ENCODE data around the gene YDJC.
A peak's percentile ranks its signal among the peaks of the same experiment; 100 is the strongest.
"Not testable (repeated sequence)": the region's sequence is repeated elsewhere in the genome, so short reads cannot be mapped to it uniquely, and the experiment has no call there.

YDJC gene

GRCh38 chr22:21585389-21585788 is 44.4 kb downstream of the YDJC start:
- TF ChIP-seq PKNOX1 (IDR thresholded peaks at IDR 0.05) = no peak
- no peak for TF ChIP-seq ELF4 (IDR thresholded peaks at IDR 0.05)
- no peak for TF ChIP-seq FOXA1 (IDR thresholded peaks at IDR 0.05)
- TF ChIP-seq ARNT (IDR thresholded peaks at IDR 0.05) = no peak
- TF ChIP-seq TARDBP (IDR thresholded peaks at IDR 0.05) = no peak
- TF ChIP-seq SP1 (IDR thresholded peaks at IDR 0.05) = no peak
- TF ChIP-seq LEF1 (IDR thresholded peaks at IDR 0.05; ENCODE audit: borderline replicate concordance) = no peak
- TF ChIP-seq L3MBTL2 (conservative IDR thresholded peaks at IDR 0.05) = no peak
- no peak for TF ChIP-seq SUZ12 (IDR thresholded peaks at IDR 0.05)
- no peak for TF ChIP-seq CTBP1 (IDR thresholded peaks at IDR 0.05; ENCODE audit: borderline replicate concordance)
- no peak for TF ChIP-seq FOXK2 (IDR thresholded peaks at IDR 0.05)
- TF ChIP-seq NFRKB (IDR thresholded peaks at IDR 0.05) = no peak
- TF ChIP-seq FOXM1 (IDR thresholded peaks at IDR 0.05; ENCODE audit: borderline replicate concordance) = no peak
- TF ChIP-seq BHLHE40 (IDR thresholded peaks at IDR 0.05; ENCODE audit: borderline replicate concordance) = no peak
- no peak for TF ChIP-seq ZNF384 (IDR thresholded peaks at IDR 0.05)
- no peak for TF ChIP-seq HDGF (IDR thresholded peaks at IDR 0.05; ENCODE audit: borderline replicate concordance)
- POLR2A ChIA-PET = no interaction called here
- no peak for DNase-seq (ENCODE audit: extremely low spot score)
- CTCF ChIA-PET = interaction anchor here (2.1 kb wide), 1 partner anchor 44 kb away, joined by 7 read pairs; the partner anchor contains the start of gene YDJC

GRCh38 chr22:21582801-21583740 is 46.8 kb downstream of the YDJC start:
- TF ChIP-seq TARDBP (IDR thresholded peaks at IDR 0.05) = no peak
- no peak for TF ChIP-seq L3MBTL2 (conservative IDR thresholded peaks at IDR 0.05)
- TF ChIP-seq FOXM1 (IDR thresholded peaks at IDR 0.05; ENCODE audit: borderline replicate concordance) = no peak
- no peak for TF ChIP-seq ARNT (IDR thresholded peaks at IDR 0.05)
- POLR2A ChIA-PET = no interaction called here
- DNase-seq (ENCODE audit: extremely low spot score) = no peak
- CTCF ChIA-PET = interaction anchor here (0.6 to 1.0 kb wide), 2 partner anchors 46 to 63 kb away, joined by 3 read pairs; no protein-coding TSS in a partner anchor

- DNase-seq (ENCODE audit: extremely low spot score); POLR2A ChIA-PET; CTCF ChIA-PET: not testable (repeated sequence)
Measured at GRCh38 chr22:21581009-21581713, 48.7 kb downstream of the YDJC start.

- POLR2A ChIA-PET; DNase-seq (ENCODE audit: extremely low spot score); CTCF ChIA-PET: not testable (repeated sequence)
Measured at GRCh38 chr22:21580623-21581007, 49.2 kb downstream of the YDJC start.

GRCh38 chr22:21579474-21579851 is 50.4 kb downstream of the YDJC start:
- no peak for TF ChIP-seq SP1 (IDR thresholded peaks at IDR 0.05)
- TF ChIP-seq PKNOX1 (IDR thresholded peaks at IDR 0.05) = 0 out of 2 replicates have a peak, but pooled peaks have one; percentile 14
- ChIA-PET POLR2A (interaction anchor here (1.1 to 1.6 kb wide), 2 partner anchors 11 to 50 kb away, joined by 3 to 4 read pairs; no protein-coding TSS in a partner anchor), CTCF (interaction anchor here (0.6 to 1.1 kb wide), 2 partner anchors 14 to 50 kb away, joined by 3 read pairs; no protein-coding TSS in a partner anchor)
- DNase-seq (ENCODE audit: extremely low spot score) = no peak

Measured in HEK293T (cell line).